Thymus (tissue), 11 donors: ENCODE data around the gene DLX5. TPM values are rescaled to one million over a fixed set of nuclear protein-coding genes. Genes with fewer than 3 reads are reported as not detected.

Source experiments
- DNase-seq, 9 donors: peaks; one replicate each; pipeline ENCODE4 v3.0.0-alpha.2; 2013; ENCODE audit warnings: low spot score in 9 of 9, low read depth in 6 of 9, missing footprints in 1 of 9
- H3K27ac ChIP-seq, 2 donors: one replicate each; pipeline ENCODE4 v1.5.1; 2013; ENCODE audit warnings: control low read depth in 1 of 2, low read depth in 1 of 2, low read length in 1 of 2, mild to moderate bottlenecking in 1 of 2, moderate library complexity in 1 of 2
- H3K27me3 ChIP-seq, 2 donors: one replicate each; pipeline ENCODE4 v1.5.1; 2013; ENCODE audit warnings: low read length in 1 of 2; ENCODE audit not compliant: control insufficient read depth in 2 of 2, insufficient read depth in 1 of 2
- H3K36me3 ChIP-seq, 2 donors: one replicate each; pipeline ENCODE4 v1.5.1; 2013; ENCODE audit warnings: low read length in 1 of 2, mild to moderate bottlenecking in 1 of 2, moderate library complexity in 1 of 2; ENCODE audit not compliant: control insufficient read depth in 2 of 2, insufficient read depth in 2 of 2
- H3K4me1 ChIP-seq, 2 donors: one replicate each; pipeline ENCODE4 v1.5.1; 2013; ENCODE audit warnings: low read length in 2 of 2; ENCODE audit not compliant: control insufficient read depth in 2 of 2, insufficient read depth in 2 of 2
- H3K4me3 ChIP-seq, 2 donors: one replicate each; pipeline ENCODE4 v1.5.1; 2013; ENCODE audit warnings: low read length in 2 of 2, control low read depth in 1 of 2, mild to moderate bottlenecking in 1 of 2
- H3K9me3 ChIP-seq, 2 donors: one replicate each; pipeline ENCODE4 v1.5.1; 2013; ENCODE audit warnings: low read length in 1 of 2, mild to moderate bottlenecking in 1 of 2; ENCODE audit not compliant: control insufficient read depth in 2 of 2, insufficient read depth in 1 of 2
- WGBS: extraction: QIAGEN DNeasy Blood & Tissue Kit; methylation state at CpG from one replicate; pipeline ENCODE4 v1.1.7; 2013; 5-methylcytosine and 5-hydroxymethylcytosine counted together
- polyA plus RNA-seq: library from polyadenylated mRNA; stranded (reverse); fragments of 200-250 nt; gene quantifications from one replicate; pipeline ENCODE4 v1.2.3, GENCODE V29; 2013
- total RNA-seq: library from RNA; stranded (reverse); fragments of 120-200 nt; gene quantifications from one replicate; pipeline ENCODE4 v1.2.4, GENCODE V29; 2013
- donor health status: healthy.

The DLX5 gene
- total and polyA plus RNA-seq, 2 donors, result 0.66 to 9.0 TPM

DNA sequence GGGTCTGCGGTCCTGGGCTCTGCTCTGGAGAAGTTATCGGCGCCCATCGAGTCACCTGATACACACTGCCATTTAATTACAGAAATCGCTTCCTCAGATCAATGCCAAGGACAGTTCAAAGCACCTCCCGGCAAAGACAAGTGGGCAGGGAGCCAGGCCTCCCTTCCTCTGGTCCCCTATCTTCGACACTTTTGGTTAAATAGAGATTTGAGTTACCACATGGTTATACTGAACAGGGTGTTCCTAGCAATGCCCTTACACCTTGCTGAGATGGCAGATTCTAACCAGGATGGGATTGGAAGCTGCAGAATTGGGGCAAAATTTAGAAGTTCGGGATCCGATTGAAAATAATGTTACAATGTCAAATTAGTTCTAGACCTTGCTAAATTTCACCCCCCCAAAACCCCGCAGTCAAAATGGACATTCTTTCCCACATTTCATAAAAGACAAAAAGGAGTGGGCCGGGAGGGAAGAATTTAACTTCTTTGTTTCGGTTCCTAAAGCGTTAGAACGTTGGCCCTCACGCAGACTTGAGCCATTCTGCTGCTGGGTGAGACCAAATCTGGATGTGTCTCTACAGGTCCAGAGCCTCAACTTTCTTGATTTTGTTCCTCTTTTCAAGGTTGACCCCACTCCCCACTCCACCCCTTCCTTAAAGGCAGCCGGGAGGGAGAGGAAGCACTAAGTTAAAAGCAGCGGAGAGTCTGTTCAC lies 2.2 kb upstream of the DLX5 start:
- no peak for DNase-seq
- Histone ChIP-seq H3K4me1 (peaks cover 0 to 12% of the 10 kb centered on the region in 2 donors), H3K9me3 (no peaks in the 10 kb centered on the region), H3K27me3 (peaks cover 46 to 71% of the 10 kb centered on the region in 2 donors), H3K27ac (no peak overlapping the region), H3K4me3 (no peak overlapping the region), H3K36me3 (no peaks in the 10 kb centered on the region)
- 8% methylated on average over 17 of the region's 17 CpGs for whole genome bisulfite sequencing

DNA sequence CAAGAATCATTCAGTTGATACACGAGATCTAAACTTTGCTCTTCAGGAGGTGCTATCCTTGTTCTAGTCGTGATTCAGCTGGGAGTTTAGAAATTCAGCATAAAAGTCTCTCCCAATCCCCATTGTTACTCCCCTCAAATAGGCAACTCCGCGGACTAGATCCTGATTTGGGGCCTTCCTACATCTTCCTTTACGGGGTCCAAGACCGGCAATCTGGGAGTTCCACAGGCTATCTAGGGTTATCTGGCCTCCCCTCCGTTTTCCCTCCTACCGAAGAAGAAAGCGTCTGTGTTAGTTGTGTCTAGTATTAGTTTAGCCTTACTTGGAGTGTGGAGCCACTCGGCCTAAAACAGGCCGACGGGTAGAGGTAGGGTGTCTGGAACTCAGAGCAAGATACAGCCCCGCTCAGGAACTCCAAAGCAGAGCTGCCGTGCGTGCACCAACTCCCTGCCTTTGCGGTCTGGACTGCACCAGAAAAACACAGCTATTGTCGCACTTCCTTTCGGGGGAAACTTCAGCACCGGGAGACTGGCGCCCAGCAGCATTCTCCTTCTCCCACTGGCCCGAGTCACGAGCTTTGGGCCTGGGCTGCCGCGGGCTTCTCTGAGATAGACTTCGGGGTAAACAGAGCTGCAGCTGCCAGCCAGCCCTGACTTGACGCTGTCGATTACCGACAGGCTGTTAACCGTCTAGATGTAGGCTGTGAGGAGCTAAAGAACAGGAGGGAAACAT lies 1.5 kb upstream of the DLX5 start:
- Histone ChIP-seq H3K9me3 (no peaks in the 10 kb centered on the region), H3K27ac (no peak overlapping the region), H3K36me3 (no peaks in the 10 kb centered on the region), H3K27me3 (peaks cover 54 to 78% of the 10 kb centered on the region in 2 donors), H3K4me3 (no peak overlapping the region), H3K4me1 (peaks cover 0 to 17% of the 10 kb centered on the region in 2 donors)
- no peak for DNase-seq
- 4% methylated on average over 29 of the region's 29 CpGs for WGBS

DNA sequence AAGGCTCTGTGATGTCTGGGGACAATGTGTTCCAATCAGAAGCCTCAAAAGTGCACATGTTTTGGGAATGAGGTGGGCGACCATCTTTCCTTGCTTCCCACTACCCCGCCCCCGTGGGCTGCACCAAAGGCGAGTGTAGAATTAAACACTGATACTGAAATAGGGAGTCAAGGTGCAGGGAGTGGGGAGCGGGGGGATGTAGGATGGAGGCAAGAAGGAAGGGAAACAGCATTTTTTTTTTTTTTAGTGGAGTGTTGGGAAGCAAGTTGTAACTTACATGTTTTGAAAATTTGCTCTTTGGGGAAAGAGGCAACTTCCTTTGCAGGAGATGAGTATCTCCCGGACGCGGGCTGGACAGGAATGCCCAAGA lies 484 bp upstream of the DLX5 start:
- 7% methylated on average over 8 of the region's 8 CpGs for WGBS
- peaks cover 63 to 87% of the 10 kb centered on the region in 2 donors for H3K27me3 ChIP-seq
- H3K27ac ChIP-seq, result no peak overlapping the region
- DNase-seq, result no peak
- H3K9me3 ChIP-seq, result peaks cover 0 to 6% of the 10 kb centered on the region in 2 donors
- H3K4me3 ChIP-seq, result no peak overlapping the region
- no peaks in the 10 kb centered on the region for H3K36me3 ChIP-seq
- H3K4me1 ChIP-seq, result peaks cover 0 to 17% of the 10 kb centered on the region in 2 donors

DNA sequence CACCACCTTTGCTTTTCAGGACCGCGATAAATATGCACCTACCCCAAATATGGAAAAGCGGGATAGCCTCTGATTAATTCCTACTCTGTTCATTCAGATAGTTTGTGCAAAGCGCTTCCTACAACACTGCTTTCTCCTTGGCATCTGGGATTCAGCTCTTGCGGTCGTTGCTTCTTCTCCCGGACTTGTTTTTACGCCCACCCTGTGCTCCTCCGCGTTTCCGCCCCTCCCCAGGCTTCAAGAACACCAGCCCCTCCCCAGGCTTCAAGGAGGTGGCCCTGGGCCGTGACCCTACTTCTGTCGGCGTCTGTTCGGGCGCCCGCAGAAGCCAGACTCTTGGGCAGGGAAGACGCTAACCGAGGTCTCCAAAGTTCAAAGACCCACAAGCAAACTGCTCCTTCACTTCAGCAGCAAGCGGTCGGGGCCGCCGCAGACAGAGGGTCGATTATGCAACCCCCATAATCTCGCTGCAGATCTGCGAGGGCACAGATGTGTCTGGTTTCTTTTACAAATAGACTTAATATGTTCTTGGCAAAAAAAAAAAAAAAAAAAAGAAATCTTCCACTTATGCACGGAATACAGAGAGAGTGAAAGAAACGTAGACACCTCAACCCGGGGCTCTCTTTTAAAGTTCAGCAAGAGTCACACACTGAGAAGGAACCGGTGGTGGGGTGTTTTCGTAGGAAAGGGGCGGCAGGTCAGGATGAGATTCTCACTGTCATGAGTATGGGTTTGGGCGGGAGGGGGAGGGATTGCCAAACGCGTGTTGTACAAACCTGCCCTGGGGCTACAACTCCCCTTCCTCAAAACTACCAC lies 1.9 kb downstream of the DLX5 start:
- no peak for DNase-seq
- Histone ChIP-seq H3K4me3 (no peak overlapping the region), H3K9me3 (peaks cover 0 to 11% of the 10 kb centered on the region in 2 donors), H3K27ac (no peak overlapping the region), H3K27me3 (peaks cover 84 to 100% of the 10 kb centered on the region in 2 donors), H3K4me1 (peaks cover 0 to 18% of the 10 kb centered on the region in 2 donors), H3K36me3 (no peaks in the 10 kb centered on the region)
- 5% methylated on average over 35 of the region's 35 CpGs for WGBS

DNA sequence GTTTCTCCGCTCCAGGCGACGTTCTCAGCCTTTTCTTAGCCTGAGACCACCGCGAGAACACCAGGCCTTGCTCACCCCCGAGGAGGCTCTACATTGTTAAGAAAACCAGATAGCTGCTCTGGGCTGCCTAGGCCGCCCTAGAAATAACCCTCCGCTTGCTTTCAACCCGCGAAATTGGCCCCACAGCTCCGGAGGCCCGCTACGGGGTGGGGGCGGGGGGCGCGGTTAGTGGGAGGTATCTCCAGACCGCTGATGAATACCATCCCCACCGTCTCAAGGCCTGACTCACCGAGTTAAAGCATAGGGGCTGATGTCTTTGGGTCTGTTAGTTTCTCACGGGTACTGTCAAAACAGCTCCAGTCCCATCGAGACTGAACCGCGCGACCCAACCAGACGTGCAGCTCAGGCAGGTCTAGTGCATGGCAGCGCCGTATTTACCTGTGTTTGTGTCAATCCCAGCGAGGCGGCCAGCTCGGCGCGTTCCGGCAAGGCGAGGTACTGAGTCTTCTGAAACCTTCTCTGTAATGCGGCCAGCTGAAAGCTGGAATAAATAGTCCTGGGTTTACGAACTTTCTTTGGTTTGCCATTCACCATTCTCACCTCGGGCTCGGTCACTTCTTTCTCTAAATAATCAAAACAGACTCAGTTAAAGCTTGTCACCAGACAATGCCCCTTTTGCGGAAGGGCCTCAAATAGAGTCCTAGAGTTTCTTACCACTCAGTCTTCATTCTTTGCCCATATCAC lies 2.7 kb downstream of the DLX5 start:
- WGBS, result 11% methylated on average over 39 of the region's 39 CpGs
- peaks cover 0 to 11% of the 10 kb centered on the region in 2 donors for H3K9me3 ChIP-seq
- H3K4me3 ChIP-seq, result no peak overlapping the region
- no peaks in the 10 kb centered on the region for H3K36me3 ChIP-seq
- H3K27me3 ChIP-seq, result peaks cover 84 to 100% of the 10 kb centered on the region in 2 donors
- no peak overlapping the region for H3K27ac ChIP-seq
- DNase-seq, result no peak
- peaks cover 0 to 12% of the 10 kb centered on the region in 2 donors for H3K4me1 ChIP-seq

DNA sequence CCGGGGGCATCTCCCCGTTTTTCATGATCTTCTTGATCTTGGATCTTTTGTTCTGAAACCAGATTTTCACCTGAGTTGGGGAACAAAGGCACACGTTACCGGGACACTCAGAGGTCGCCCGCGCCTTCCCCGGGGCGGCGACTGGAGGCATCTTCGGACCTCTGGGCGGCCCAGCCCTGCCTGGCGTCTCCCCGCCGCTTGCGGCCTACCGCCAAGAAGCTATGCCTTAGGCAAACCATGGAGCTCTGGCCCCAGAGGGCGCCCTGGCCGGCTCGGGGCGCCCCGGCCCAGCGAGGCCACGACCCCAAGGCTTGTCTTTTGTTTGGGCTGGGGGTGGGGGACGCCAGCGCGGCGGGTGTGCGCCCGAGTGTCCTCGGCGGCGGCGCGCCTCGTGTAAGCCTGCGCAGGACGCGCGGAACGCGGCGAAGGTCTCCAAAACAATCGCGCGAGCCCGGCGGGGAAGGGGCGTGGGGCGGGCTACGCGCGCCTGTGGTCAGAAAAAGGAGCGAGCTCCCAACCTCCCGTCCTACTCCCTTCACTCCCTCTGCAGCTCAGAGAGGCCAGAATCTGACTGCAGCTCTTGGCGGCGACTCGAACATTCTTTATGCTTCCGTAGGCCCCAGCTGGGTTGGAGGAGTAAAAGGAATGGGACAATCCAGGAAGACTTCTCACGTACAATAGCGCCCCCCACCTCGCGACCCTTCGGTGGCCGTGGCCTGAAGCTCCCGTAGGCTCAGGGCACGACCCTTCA lies 3.5 kb downstream of the DLX5 start:
- Histone ChIP-seq H3K36me3 (no peaks in the 10 kb centered on the region), H3K27me3 (peaks cover 86 to 100% of the 10 kb centered on the region in 2 donors), H3K4me1 (peaks cover 0 to 7% of the 10 kb centered on the region in 2 donors), H3K4me3 (no peak overlapping the region), H3K9me3 (peaks cover 0 to 13% of the 10 kb centered on the region in 2 donors), H3K27ac (no peak overlapping the region)
- 6% methylated on average over 67 of the region's 67 CpGs for WGBS
- no peak for DNase-seq

DNA sequence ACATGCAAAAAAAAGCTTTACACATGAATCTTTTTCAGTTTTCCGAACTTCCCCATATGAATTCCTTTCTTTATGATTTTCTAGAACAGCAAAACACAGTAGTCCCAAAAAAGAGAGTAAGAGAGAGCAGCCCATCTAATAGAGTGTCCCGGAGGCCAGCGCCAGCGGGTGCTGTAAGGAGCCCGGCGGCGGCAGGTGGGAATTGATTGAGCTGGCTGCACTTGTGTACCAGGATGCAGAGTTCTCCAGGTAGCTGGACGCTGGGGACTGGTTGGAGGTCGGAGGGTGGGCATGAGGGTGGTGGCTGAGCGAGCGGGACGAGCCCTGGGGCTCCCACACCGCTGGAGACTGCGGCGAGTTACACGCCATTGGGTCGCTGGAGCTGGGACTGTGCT lies 4.0 kb downstream of the DLX5 start:
- peaks cover 0 to 7% of the 10 kb centered on the region in 2 donors for H3K4me1 ChIP-seq

DNA sequence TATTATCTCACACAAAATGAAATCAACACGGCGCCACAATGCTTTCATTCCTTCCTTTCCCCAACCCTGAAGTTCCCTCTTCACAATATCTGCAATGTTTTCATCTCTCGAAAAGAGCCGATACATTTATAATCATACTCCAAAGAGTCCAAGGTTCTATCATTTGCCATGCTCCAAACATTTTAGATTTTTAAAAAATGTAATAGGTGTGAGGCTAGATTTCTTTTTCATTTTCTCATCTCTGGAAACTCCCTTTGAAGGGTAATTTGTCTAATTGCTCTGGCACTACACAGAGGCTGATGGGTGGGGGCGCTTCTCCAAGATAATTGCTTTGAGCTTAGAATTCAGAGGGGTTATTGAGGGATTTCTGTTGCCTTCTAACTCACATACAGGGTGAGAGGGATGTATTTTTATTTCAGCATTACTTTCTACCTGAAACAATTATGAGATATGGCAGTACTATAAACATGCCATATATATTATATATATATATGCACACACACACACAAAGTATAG lies 4.9 kb downstream of the DLX5 start:
- 17% methylated on average over 5 of the region's 5 CpGs for WGBS
- H3K36me3 ChIP-seq, result no peaks in the 10 kb centered on the region
- H3K4me3 ChIP-seq, result no peak overlapping the region
- no peak overlapping the region for H3K27ac ChIP-seq
- DNase-seq, result no peak
- H3K9me3 ChIP-seq, result peaks cover 0 to 14% of the 10 kb centered on the region in 2 donors
- H3K4me1 ChIP-seq, result peaks cover 0 to 7% of the 10 kb centered on the region in 2 donors
- peaks cover 87 to 100% of the 10 kb centered on the region in 2 donors for H3K27me3 ChIP-seq

More for the DNA sequence above, 4.0 kb downstream of the DLX5 start:
- no peak overlapping the region for H3K4me3 ChIP-seq
- H3K27me3 ChIP-seq, result peaks cover 81 to 100% of the 10 kb centered on the region in 2 donors
- no peaks in the 10 kb centered on the region for H3K36me3 ChIP-seq
- no peak for DNase-seq
- no peak overlapping the region for H3K27ac ChIP-seq
- 8% methylated on average over 17 of the region's 17 CpGs for WGBS
- H3K9me3 ChIP-seq, result peaks cover 0 to 14% of the 10 kb centered on the region in 2 donors
